GM23338 (cell line): ENCODE data around the gene INPP4B. TPM values are rescaled to one million over a fixed set of nuclear protein-coding genes. Genes with fewer than 3 reads are reported as not detected.

ENCODE experiments used
- ATAC-seq: fragments of 200-7000 bp; cut with Tn5 transposase; 3 replicates; pipeline ENCODE4 v1.9.1; 2020
- DNase-seq: peaks from one replicate; pipeline ENCODE4 v3.0.0-alpha.2; 2015; ENCODE audit warnings: low spot score
- H2AFZ ChIP-seq: fragments of 200-600 bp; sonication (generic); 2 replicates; pipeline ENCODE4 v1.8.0; 2016; ENCODE audit warnings: antibody characterized with exemption, mild to moderate bottlenecking, moderate library complexity
- H3F3A ChIP-seq: fragments of 200-600 bp; sonication (generic); replicated peaks from 2 replicates; pipeline ENCODE4 v1.8.0; 2017; ENCODE audit warnings: antibody characterized with exemption, mixed run types, low read depth
- H3K27ac ChIP-seq: fragments of 200-600 bp; sonication (generic); 2 replicates; pipeline ENCODE4 v1.6.1; 2016; ENCODE audit warnings: low read depth
- H3K27me3 ChIP-seq: fragments of 200-600 bp; sonication (generic); 2 replicates; pipeline ENCODE4 v1.8.0; 2016; ENCODE audit warnings: mild to moderate bottlenecking, mixed run types, moderate library complexity; ENCODE audit not compliant: insufficient read depth
- H3K36me3 ChIP-seq: fragments of 200-600 bp; sonication (generic); 2 replicates; pipeline ENCODE4 v1.8.0; 2016; ENCODE audit warnings: mild to moderate bottlenecking; ENCODE audit not compliant: insufficient read depth
- H3K4me1 ChIP-seq: fragments of 200-600 bp; sonication (generic); 2 replicates; pipeline ENCODE4 v1.8.0; 2016; ENCODE audit warnings: mild to moderate bottlenecking, moderate library complexity; ENCODE audit not compliant: insufficient read depth
- H3K4me2 ChIP-seq: fragments of 200-600 bp; sonication (generic); 2 replicates; pipeline ENCODE4 v1.7.1; 2017; ENCODE audit warnings: mixed run types
- H3K4me3 ChIP-seq: fragments of 200-600 bp; sonication (generic); 2 replicates; pipeline ENCODE4 v1.6.1; 2016; ENCODE audit warnings: mixed run types
- H3K79me2 ChIP-seq: fragments of 200-600 bp; sonication (generic); replicated peaks from 2 replicates; pipeline ENCODE4 v1.8.0; 2017; ENCODE audit warnings: mild to moderate bottlenecking; ENCODE audit not compliant: insufficient read depth
- H3K9me2 ChIP-seq: fragments of 200-600 bp; sonication (generic); 2 replicates; pipeline ENCODE4 v1.8.0; 2017; ENCODE audit not compliant: insufficient read depth
- H4K20me1 ChIP-seq: fragments of 200-600 bp; sonication (generic); replicated peaks from 2 replicates; pipeline ENCODE4 v1.8.0; 2017; ENCODE audit warnings: mild to moderate bottlenecking; ENCODE audit not compliant: insufficient read depth
- H3K27ac Mint-ChIP-seq: 2 replicates; pipeline ENCODE4 v1.8.0; 2020; ENCODE audit warnings: inconsistent platforms, mild to moderate bottlenecking, moderate library complexity, mixed read lengths
- H3K27me3 Mint-ChIP-seq: 3 replicates; pipeline ENCODE4 v1.8.0; 2022; ENCODE audit warnings: low read depth, mild to moderate bottlenecking, moderate library complexity, mixed read lengths, inconsistent platforms; ENCODE audit not compliant: insufficient read depth, poor library complexity
- H3K36me3 Mint-ChIP-seq: 3 replicates; pipeline ENCODE4 v1.8.0; 2021; ENCODE audit warnings: low read depth, mild to moderate bottlenecking, inconsistent platforms, moderate library complexity, mixed read lengths
- H3K4me1 Mint-ChIP-seq: 3 replicates; pipeline ENCODE4 v1.8.0; 2020; ENCODE audit warnings: mild to moderate bottlenecking, inconsistent platforms, mixed read lengths
- H3K4me3 Mint-ChIP-seq: 3 replicates; pipeline ENCODE4 v1.8.0; 2021; ENCODE audit warnings: moderate library complexity, mild to moderate bottlenecking, inconsistent platforms, mixed read lengths
- H3K9me3 Mint-ChIP-seq: 3 replicates; pipeline ENCODE4 v1.8.0; 2020; ENCODE audit warnings: moderate library complexity, mild to moderate bottlenecking, inconsistent platforms, mixed read lengths
- CREB1 ChIP-seq: fragments of 250-450 bp; sonication (Bioruptor Pico); IDR thresholded peaks from 2 replicates; pipeline ENCODE4 v1.5.0; 2020; ENCODE audit warnings: low read depth, mild to moderate bottlenecking, moderate library complexity
- CTCF ChIP-seq, 2 experiments: fragments of 200-600 bp in 1 of 2; sonication (generic) in 1 of 2; conservative IDR thresholded peaks; 2 replicates each; pipeline versions ENCODE4 v1.5.1 to v1.6.1; 2016 to 2017; ENCODE audit warnings: antibody characterized with exemption in 2 of 2, low read depth in 2 of 2, mild to moderate bottlenecking in 2 of 2, moderate library complexity in 1 of 2
- ETS1 ChIP-seq: IDR thresholded peaks from 2 replicates; pipeline ENCODE4 v1.6.1; 2016; ENCODE audit warnings: antibody characterized with exemption
- EZH2 ChIP-seq: fragments of 200-600 bp; sonication (generic); IDR thresholded peaks from one replicate; pipeline ENCODE4 v1.8.0; 2017; ENCODE audit warnings: antibody characterized with exemption, mild to moderate bottlenecking, low read depth; ENCODE audit not compliant: unreplicated experiment
- EZH2phosphoT487 ChIP-seq: fragments of 200-600 bp; sonication (generic); IDR thresholded peaks from one replicate; pipeline ENCODE4 v1.8.1; 2018; ENCODE audit warnings: antibody characterized with exemption; ENCODE audit not compliant: unreplicated experiment
- JUNB ChIP-seq: IDR thresholded peaks from one replicate; pipeline ENCODE4 v1.6.1; 2016; ENCODE audit warnings: antibody characterized with exemption; ENCODE audit not compliant: unreplicated experiment
- POLR2AphosphoS5 ChIP-seq: IDR thresholded peaks from 2 replicates; pipeline ENCODE4 v1.6.1; 2016; ENCODE audit warnings: antibody characterized with exemption, low read depth
- REST ChIP-seq: IDR thresholded peaks from one replicate; pipeline ENCODE4 v1.6.1; 2018; ENCODE audit warnings: antibody characterized with exemption; ENCODE audit not compliant: unreplicated experiment
- STAT1 ChIP-seq: IDR thresholded peaks from one replicate; pipeline ENCODE4 v1.6.1; 2016; ENCODE audit warnings: antibody characterized with exemption; ENCODE audit not compliant: unreplicated experiment
- ZNF114 ChIP-seq: fragments of 250-450 bp; sonication (Bioruptor Pico); IDR thresholded peaks from 2 replicates; pipeline ENCODE4 v1.5.0; 2020; ENCODE audit warnings: mild to moderate bottlenecking, moderate library complexity
- ZNF331 ChIP-seq: fragments of 250-450 bp; sonication (Bioruptor Pico); IDR thresholded peaks from 2 replicates; pipeline ENCODE4 v1.5.0; 2020; ENCODE audit warnings: low read depth, mild to moderate bottlenecking, moderate library complexity
- polyA plus RNA-seq: library from polyadenylated mRNA; unstranded; fragments of >200 nt; fragmentation: Nextera tagmentation; extraction: Ambion mirVana; gene quantifications from 2 replicates; pipeline ENCODE4 v1.2.1, GENCODE V29; 2016
- total RNA-seq: library from RNA; depleted of rRNA; stranded (reverse); fragments of >200 nt; shearing (Covaris generic); gene quantifications from 2 replicates; pipeline ENCODE4 v1.2.3, GENCODE V29; 2014

The INPP4B gene
- total and polyA plus RNA-seq, 2 experiments from 2014 or later, result 0.11 to 0.14 TPM

- TF ChIP-seq CTCF (conservative IDR thresholded peaks at IDR 0.05; ENCODE audit: low read depth in 2 of 2) (no peak), EZH2 (no peak), POLR2AphosphoS5 (no peak)
Measured at GRCh38 chr4:142034101-142034500, 812.0 kb downstream of the INPP4B start (continued).

- peaks cover 18% of the 10 kb centered on the region; the same call in 1 of the 2 replicates for H3K4me1 ChIP-seq
- Mint-ChIP-seq H3K4me1 (peaks cover 18% of the 10 kb centered on the region), H3K27ac (no peak overlapping the region), H3K9me3 (no peaks in the 10 kb centered on the region), H3K36me3 (no peaks in the 10 kb centered on the region), H3K27me3 (peaks cover 2% of the 10 kb centered on the region), H3K4me3 (no peak overlapping the region)
- no peak overlapping the region for H3K27ac ChIP-seq
- H3K4me2 ChIP-seq, result no peak overlapping the region
- no peak for ATAC-seq
- H3K9me2 ChIP-seq, result no peaks in the 10 kb centered on the region; the same call in 1 of the 2 replicates
- no peaks in the 10 kb centered on the region for H3F3A ChIP-seq
- no peak for DNase-seq
- no peaks in the 10 kb centered on the region for H3K79me2 ChIP-seq
- no peaks in the 10 kb centered on the region for H3K36me3 ChIP-seq
- no peak overlapping the region for H3K4me3 ChIP-seq
- TF ChIP-seq JUNB (no peak), STAT1 (no peak), ETS1 (no peak), ZNF114 (CRISPR knock-in tag) (no peak), EZH2phosphoT487 (no peak), REST (no peak), CREB1 (no peak), ZNF331 (no peak)
- H4K20me1 ChIP-seq, result no peaks in the 10 kb centered on the region
- no peak overlapping the region for H2AFZ ChIP-seq
- no peaks in the 10 kb centered on the region for H3K27me3 ChIP-seq
Measured at GRCh38 chr4:142030010-142030409, 816.1 kb downstream of the INPP4B start.
